ENCODE results near the gene SVIP.

SVIP gene

DNA sequence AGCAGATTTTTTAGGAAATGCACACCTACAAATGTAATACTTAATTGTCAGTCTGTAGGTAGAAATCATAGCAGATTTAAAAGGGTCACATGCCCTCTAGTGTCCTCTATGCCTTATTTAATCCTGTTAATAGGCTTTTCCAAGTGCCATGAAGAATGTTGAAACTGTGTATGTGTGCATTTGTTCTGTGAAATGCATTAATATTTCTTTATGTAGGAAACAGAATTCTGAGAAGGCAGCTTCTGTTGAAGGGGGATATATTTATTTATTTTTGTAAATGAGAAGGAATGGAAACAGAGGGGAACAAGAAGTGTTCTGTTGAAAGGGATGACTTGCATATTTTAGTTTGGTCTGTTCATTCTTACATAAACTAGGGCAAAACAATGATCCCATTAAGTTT lies 51.0 kb downstream of the SVIP start:
- TF ChIP-seq ZNF274 (IDR thresholded peaks at IDR 0.05; ENCODE audit: low read depth, low read length): no peak
- no peak overlapping the region for H3K4me3 ChIP-seq (ENCODE audit: low read length)

DNA sequence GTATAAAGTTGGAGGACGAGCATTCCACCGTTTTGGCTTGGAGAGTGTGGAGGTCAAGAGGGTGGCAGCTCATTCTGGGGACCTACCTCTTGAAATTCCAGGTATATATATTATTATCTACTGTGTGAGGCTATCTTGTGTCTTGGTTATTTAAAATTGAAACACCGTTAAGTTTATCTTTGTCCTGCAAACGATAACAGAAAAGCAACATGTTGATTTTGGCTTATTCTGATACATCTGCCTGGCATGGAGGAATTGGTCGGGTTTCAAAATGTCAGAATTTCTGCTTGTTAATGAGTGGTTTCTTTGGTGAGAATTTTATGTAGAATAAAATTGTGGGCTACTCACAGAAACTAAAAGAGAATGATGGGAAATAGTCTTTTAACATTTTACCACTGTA lies 54.4 kb downstream of the SVIP start:
- no peak for TF ChIP-seq ZNF274 (IDR thresholded peaks at IDR 0.05; ENCODE audit: low read depth, low read length)
- no peak overlapping the region; the same call in 1 of the 2 replicates for H3K4me3 ChIP-seq (ENCODE audit: low read length)

DNA sequence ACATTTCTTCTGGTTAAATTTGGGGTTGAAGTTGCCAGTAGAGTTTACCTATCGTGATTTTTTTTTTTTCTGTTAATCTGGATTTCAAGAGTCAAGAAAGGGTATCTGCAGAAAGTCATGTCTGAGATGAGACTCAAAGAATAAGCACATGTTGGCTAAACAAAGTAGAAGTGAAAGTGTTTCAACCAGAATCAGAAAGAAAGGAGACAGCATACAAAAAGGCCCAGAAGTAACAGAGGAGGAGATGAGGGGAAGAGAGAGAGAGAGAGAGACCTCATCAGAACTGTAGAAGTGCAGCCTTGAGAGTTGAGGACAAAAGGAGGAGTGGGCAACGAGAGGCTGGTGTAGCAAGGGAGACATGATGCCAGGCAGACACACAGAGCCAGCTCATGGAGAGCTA lies 54.9 kb downstream of the SVIP start:
- H3K4me3 ChIP-seq (ENCODE audit: low read length): no peak overlapping the region
- TF ChIP-seq ZNF274 (IDR thresholded peaks at IDR 0.05; ENCODE audit: low read depth, low read length): no peak

DNA sequence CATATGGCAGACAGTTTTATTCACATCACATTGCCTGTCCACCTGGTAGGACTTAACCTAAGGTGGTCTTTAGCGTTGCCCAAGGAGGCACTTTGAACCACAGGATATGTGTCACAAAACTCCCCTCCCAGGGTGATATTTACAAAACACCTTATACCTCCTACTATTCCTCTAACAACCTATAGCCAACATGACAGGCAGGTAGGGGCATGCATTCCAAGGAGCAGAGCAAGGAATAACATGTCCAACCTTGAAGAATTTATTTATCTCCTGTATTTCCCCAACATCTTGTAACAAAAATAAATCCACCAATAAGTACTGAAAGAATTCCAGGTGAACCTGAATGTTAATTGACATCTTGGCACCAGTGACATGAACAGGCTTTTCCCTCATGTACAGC lies 60.5 kb downstream of the SVIP start:
- H3K4me3 ChIP-seq (ENCODE audit: low read length): no peak overlapping the region
- no peak for TF ChIP-seq ZNF274 (IDR thresholded peaks at IDR 0.05; ENCODE audit: low read depth, low read length)
